Fibroblast of pulmonary artery (primary cell): Measurements from ENCODE around the gene SLC25A19.
"Not testable (repeated sequence)": the region's sequence is repeated elsewhere in the genome, so short reads cannot be mapped to it uniquely, and the experiment has no call there.

Experiments used
- DNase-seq: peaks from one replicate; pipeline ENCODE4 v3.0.0-alpha.2; 2010; ENCODE audit warnings: low read depth
- H3K4me3 ChIP-seq: replicated peaks from 2 replicates; pipeline ENCODE4 v1.5.1; 2011; ENCODE audit warnings: low read depth, mild to moderate bottlenecking, control low read depth, low read length, moderate library complexity
- CTCF ChIP-seq: IDR thresholded peaks from 2 replicates; pipeline ENCODE4 v1.5.1; 2011; ENCODE audit warnings: mild to moderate bottlenecking, control low read depth, low read length, inconsistent platforms; ENCODE audit errors: missing control alignments

SLC25A19 gene

GRCh38 chr17:75288359-75288758 lies 874 bp downstream of the SLC25A19 start:
- peak overlapping the region; percentile 73 for H3K4me3 ChIP-seq
- no peak for DNase-seq
- no peak for TF ChIP-seq CTCF

- no peak for TF ChIP-seq CTCF
- no peak for DNase-seq
- H3K4me3 ChIP-seq, result no peak overlapping the region
Measured at GRCh38 chr17:75287221-75287620, 2.0 kb downstream of the SLC25A19 start.

GRCh38 chr17:75285123-75285522 lies 4.1 kb downstream of the SLC25A19 start:
- DNase-seq, result no peak

GRCh38 chr17:75280189-75280588 lies 9.0 kb downstream of the SLC25A19 start:
- not testable (repeated sequence) for H3K4me3 ChIP-seq, DNase-seq

More at GRCh38 chr17:75285123-75285522, 4.1 kb downstream of the SLC25A19 start:
- TF ChIP-seq CTCF, result no peak
- no peak overlapping the region for H3K4me3 ChIP-seq

GRCh38 chr17:75277664-75278071 lies 11.6 kb downstream of the SLC25A19 start:
- no peak for DNase-seq
- TF ChIP-seq CTCF, result no peak
- H3K4me3 ChIP-seq, result no peak overlapping the region

- no peak overlapping the region for H3K4me3 ChIP-seq
- DNase-seq, result peak; percentile 78
Measured at GRCh38 chr17:75273977-75274708, 15.1 kb downstream of the SLC25A19 start.

GRCh38 chr17:75272848-75273184 lies 16.4 kb downstream of the SLC25A19 start:
- no peak for DNase-seq
- no peak overlapping the region for H3K4me3 ChIP-seq
- no peak for TF ChIP-seq CTCF

More at GRCh38 chr17:75273977-75274708, 15.1 kb downstream of the SLC25A19 start:
- TF ChIP-seq CTCF, result no peak
